Endothelial cell of umbilical vein (primary cell): ENCODE data around the gene CMTM2. TPM values are rescaled to one million over a fixed set of nuclear protein-coding genes. Genes with fewer than 3 reads are reported as not detected.

ENCODE experiments used
- BruUV-seq: library from RNA; stranded (reverse); fragments of 400-500 nt; replicated peaks from 2 replicates; lab custom pipeline; 2021; lab: Mats Ljungman, UMichigan
- CTCF ChIA-PET: fragments of 300-600, 350-600 bp; sonication (Branson Sonifier 250); formaldehyde crosslinking; loops from one replicate; lab custom pipeline; 2021; ENCODE audit warnings: antibody characterized with exemption, inconsistent platforms; lab: Charles Lee
- POLR2A ChIA-PET: fragments of 300-600, 350-600 bp; sonication (Branson Sonifier 250); formaldehyde crosslinking; loops from one replicate; lab custom pipeline; 2021; ENCODE audit warnings: antibody characterized with exemption, inconsistent platforms; lab: Charles Lee
- DNase-seq: peaks from one replicate; pipeline ENCODE4 v3.0.0-alpha.2; 2011; ENCODE audit warnings: low read depth, low spot score
- FAIRE-seq: peaks from 2 replicates; lab custom pipeline; 2011; peaks lifted over from hg19 to GRCh38; lab: Jason Lieb, UNC
- H2AFZ ChIP-seq: 2 replicates; pipeline ENCODE4 v1.6.0; 2012; ENCODE audit warnings: low read depth, low read length, control low read depth, inconsistent platforms
- H3K27ac ChIP-seq: 2 replicates; pipeline ENCODE4 v1.5.1; 2011; ENCODE audit warnings: low read depth, mild to moderate bottlenecking, control low read depth, low read length, moderate library complexity; ENCODE audit not compliant: insufficient read depth
- H3K27me3 ChIP-seq, 2 experiments: 2 replicates each; pipeline versions ENCODE4 v1.6.0 to v1.6.1; 2011; ENCODE audit warnings: low read length in 2 of 2, mixed read lengths in 1 of 2; ENCODE audit not compliant: control insufficient read depth in 2 of 2, insufficient read depth in 2 of 2
- H3K36me3 ChIP-seq, 2 experiments: 2 replicates in 1 of 2; 3 replicates in 1 of 2; pipeline ENCODE4 v1.5.1; 2011; ENCODE audit warnings: low read length in 2 of 2, mild to moderate bottlenecking in 1 of 2, moderate library complexity in 1 of 2; ENCODE audit not compliant: control insufficient read depth in 2 of 2, insufficient read depth in 2 of 2; ENCODE audit errors: extremely low read depth in 1 of 2
- H3K4me1 ChIP-seq: 3 replicates; pipeline ENCODE4 v1.5.1; 2011; ENCODE audit warnings: mild to moderate bottlenecking, low read length; ENCODE audit not compliant: control insufficient read depth, insufficient read depth; ENCODE audit errors: extremely low read depth
- H3K4me2 ChIP-seq: 2 replicates; pipeline ENCODE4 v1.6.1; 2011; ENCODE audit warnings: low read length, control low read depth, mixed read lengths; ENCODE audit not compliant: insufficient read depth
- H3K4me3 ChIP-seq, 3 experiments: fragments of 200-600 bp in 1 of 3; sonication (generic), shearing (Covaris generic) in 1 of 3; replicated peaks in 1 of 3; 2 replicates each; pipeline ENCODE4 v1.5.1; 2011 to 2016; ENCODE audit warnings: control low read depth in 3 of 3, low read length in 3 of 3, mild to moderate bottlenecking in 2 of 3, inconsistent platforms in 1 of 3, low read depth in 1 of 3, moderate library complexity in 1 of 3; ENCODE audit not compliant: insufficient read depth in 1 of 3
- H3K79me2 ChIP-seq: 2 replicates; pipeline ENCODE4 v1.6.0; 2012; ENCODE audit warnings: low read length, inconsistent platforms; ENCODE audit not compliant: control insufficient read depth, insufficient read depth
- H3K9ac ChIP-seq: replicated peaks from 2 replicates; pipeline ENCODE3; 2011; ENCODE audit warnings: low read length, control low read depth; ENCODE audit not compliant: insufficient read depth; ENCODE audit errors: extremely low read depth
- H3K9me1 ChIP-seq: replicated peaks from 3 replicates; pipeline ENCODE4 v1.6.0; 2011; ENCODE audit warnings: mild to moderate bottlenecking, low read length; ENCODE audit not compliant: control insufficient read depth, insufficient read depth; ENCODE audit errors: extremely low read depth
- H3K9me3 ChIP-seq: replicated peaks from 2 replicates; pipeline ENCODE4 v1.5.1; 2012; ENCODE audit warnings: low read length, inconsistent platforms; ENCODE audit not compliant: control insufficient read depth, insufficient read depth
- H4K20me1 ChIP-seq: replicated peaks from 2 replicates; pipeline ENCODE3; 2011; ENCODE audit warnings: mild to moderate bottlenecking, low read length; ENCODE audit not compliant: control insufficient read depth, insufficient read depth; ENCODE audit errors: extremely low read depth
- CTCF ChIP-seq, 2 donors: IDR thresholded peaks; 1 replicate in 1 of 2; 2 replicates in 1 of 2; pipeline ENCODE4 v1.5.1; 2011; ENCODE audit warnings: low read length in 2 of 2, mild to moderate bottlenecking in 2 of 2, moderate library complexity in 2 of 2, control low read depth in 1 of 2, inconsistent platforms in 1 of 2, low read depth in 1 of 2; ENCODE audit not compliant: insufficient read depth in 1 of 2; ENCODE audit errors: extremely low read depth in 1 of 2
- EZH2 ChIP-seq: IDR thresholded peaks from 2 replicates; pipeline ENCODE4 v1.6.1; 2012; ENCODE audit warnings: borderline replicate concordance, low read depth, mild to moderate bottlenecking, moderate library complexity, low read length, inconsistent platforms; ENCODE audit not compliant: severe bottlenecking
- FOS ChIP-seq: IDR thresholded peaks from 2 replicates; pipeline ENCODE4 v1.6.1; 2011; ENCODE audit warnings: mild to moderate bottlenecking, low read length, moderate library complexity, borderline replicate concordance; ENCODE audit not compliant: insufficient read depth
- GATA2 ChIP-seq: IDR thresholded peaks from 2 replicates; pipeline ENCODE4 v1.7.0; 2011; ENCODE audit warnings: low read depth, mild to moderate bottlenecking, moderate library complexity, mixed read lengths, low read length; ENCODE audit not compliant: insufficient read length, insufficient read depth
- JUN ChIP-seq: IDR thresholded peaks from 2 replicates; pipeline ENCODE4 v1.6.1; 2011; ENCODE audit warnings: borderline replicate concordance, low read depth; ENCODE audit not compliant: insufficient read length, insufficient read depth
- MYC ChIP-seq: IDR thresholded peaks from one replicate; pipeline ENCODE4 v1.6.1; 2011; ENCODE audit warnings: mild to moderate bottlenecking, low read depth, low read length
- POLR2A ChIP-seq: IDR thresholded peaks from 2 replicates; pipeline ENCODE4 v1.6.1; 2012; ENCODE audit warnings: low read depth, mild to moderate bottlenecking, control low read depth, low read length
- POLR2AphosphoS5 ChIP-seq: IDR thresholded peaks from 2 replicates; pipeline ENCODE4 v1.6.1; 2012; ENCODE audit warnings: low read depth, mild to moderate bottlenecking, control low read depth, low read length, moderate library complexity; ENCODE audit not compliant: insufficient read depth
- dilution Hi-C: fragments of 300-500 bp; cut with MboI; formaldehyde crosslinking; loops from one replicate; pipeline ENCODE4 v1.15.0; 2019; ENCODE audit warnings: low sequenced_read_pairs; ENCODE audit not compliant: extremely low pct_ligation_motif_present
- intact Hi-C: fragments of 100-400 bp; cut with micrococcal nuclease; formaldehyde crosslinking; loops from one replicate; pipeline ENCODE4 v1.10.0; 2022
- polyA plus RNA-seq, 4 experiments: library from polyadenylated mRNA; depleted of rRNA in 3 of 4; stranded (reverse) in 3 of 4; unstranded in 1 of 4; fragments of >200 nt; gene quantifications; 2 replicates each; pipeline versions ENCODE4 v1.2.1 to v1.2.3, GENCODE V29; 2011 to 2012; ENCODE audit warnings: missing spikeins in 1 of 4
- total RNA-seq: library from RNA; stranded (reverse); gene quantifications from 2 replicates; pipeline ENCODE4 v1.2.3, GENCODE V29; 2021
- TF ChIP-seq, protein P1 (sequence below): IDR thresholded peaks from 2 replicates; pipeline ENCODE4 v1.6.1; 2011; ENCODE audit not compliant: insufficient read depth, insufficient read length

CMTM2 gene
- total and polyA plus RNA-seq, 2 donors (not counting 3 experiments of a cell fraction or from before 2014, with no cell fraction given) = not detected

GRCh38 chr16:66598111-66598510 lies 18.8 kb downstream of the CMTM2 start:
- Histone ChIP-seq H3K4me1 (no peaks in the 10 kb centered on the region), H4K20me1 (no peaks in the 10 kb centered on the region), H3K9ac (no peak overlapping the region), H3K79me2 (no peaks in the 10 kb centered on the region), H3K36me3 (no peaks in the 10 kb centered on the region), H2AFZ (no peak overlapping the region), H3K27ac (no peak overlapping the region), H3K4me3 (no peak overlapping the region), H3K4me2 (no peak overlapping the region), H3K9me1 (no peaks in the 10 kb centered on the region), H3K27me3 (peaks cover 0 to 13% of the 10 kb centered on the region in 2 experiments), H3K9me3 (no peaks in the 10 kb centered on the region)
- intact Hi-C loops = no loop called here
- POLR2A ChIA-PET = no interaction called here
- CTCF ChIA-PET = interaction anchor here (0.9 to 4.2 kb wide), 3 partner anchors 10 to 232 kb away, joined by 3 to 26 read pairs (median 4); partner anchors contain the start of gene NAE1
- dilution Hi-C loops = no loop called here
- no peak for DNase-seq
- BruUV-seq = no TSS peak
- TF ChIP-seq GATA2 = no peak
- no peak for TF ChIP-seq FOS
- no peak for TF ChIP-seq POLR2AphosphoS5
- TF ChIP-seq EZH2 = no peak
- TF ChIP-seq, protein P1, sequence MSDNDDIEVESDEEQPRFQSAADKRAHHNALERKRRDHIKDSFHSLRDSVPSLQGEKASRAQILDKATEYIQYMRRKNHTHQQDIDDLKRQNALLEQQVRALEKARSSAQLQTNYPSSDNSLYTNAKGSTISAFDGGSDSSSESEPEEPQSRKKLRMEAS = no peak
- TF ChIP-seq CTCF (IDR thresholded peaks at IDR 0.05; ENCODE audit: extremely low read depth in 1 of 2, insufficient read depth in 1 of 2, low read depth in 1 of 2, low read length in 2 of 2) = no peak
- TF ChIP-seq POLR2A = no peak
- TF ChIP-seq JUN = no peak
- TF ChIP-seq MYC = no peak
- FAIRE-seq = no peak
